Endothelial cell (in vitro differentiated cells): Measurements from ENCODE around the gene IL17F. TPM values are rescaled to one million over a fixed set of nuclear protein-coding genes. Genes with fewer than 3 reads are reported as not detected.

Experiments used
- DNase-seq: peaks from one replicate; pipeline ENCODE4 v3.0.0; 2021; ENCODE audit warnings: low spot score
- H3K27ac Mint-ChIP-seq: one replicate; pipeline ENCODE4 v1.8.0; 2021; ENCODE audit warnings: mixed read lengths, inconsistent platforms; ENCODE audit not compliant: unreplicated experiment
- H3K27me3 Mint-ChIP-seq: one replicate; pipeline ENCODE4 v1.8.0; 2021; ENCODE audit warnings: mild to moderate bottlenecking, moderate library complexity, mixed read lengths, inconsistent platforms; ENCODE audit not compliant: unreplicated experiment
- H3K36me3 Mint-ChIP-seq: one replicate; pipeline ENCODE4 v1.8.0; 2021; ENCODE audit warnings: mild to moderate bottlenecking, low read depth, mixed read lengths, inconsistent platforms; ENCODE audit not compliant: unreplicated experiment
- H3K4me1 Mint-ChIP-seq: one replicate; pipeline ENCODE4 v1.8.0; 2021; ENCODE audit warnings: mild to moderate bottlenecking, mixed read lengths, inconsistent platforms; ENCODE audit not compliant: unreplicated experiment
- H3K4me3 Mint-ChIP-seq: one replicate; pipeline ENCODE4 v1.8.0; 2021; ENCODE audit warnings: mild to moderate bottlenecking, mixed read lengths, inconsistent platforms; ENCODE audit not compliant: unreplicated experiment
- H3K9me3 Mint-ChIP-seq: one replicate; pipeline ENCODE4 v1.8.0; 2021; ENCODE audit warnings: mixed read lengths, inconsistent platforms; ENCODE audit not compliant: unreplicated experiment
- total RNA-seq: library from RNA; stranded (reverse); fragmentation: NEBNext Ultra II Directional; extraction: Animal tissue kit (Norgen Biotek cat#: 25700); gene quantifications from one replicate; pipeline ENCODE4 v1.2.1, GENCODE V29; 2021; ENCODE audit not compliant: unreplicated experiment
- TF ChIP-seq, protein P1 (sequence below): fragments of 200-600 bp; sonication (generic); IDR thresholded peaks from one replicate; pipeline ENCODE4 v1.5.0; 2021; ENCODE audit warnings: antibody characterized with exemption; ENCODE audit not compliant: unreplicated experiment

Gene IL17F
- total RNA-seq, 1 donor from 2014 or later, result not detected

GRCh38 chr6:52271852-52272460 is 27.7 kb upstream of the IL17F start:
- TF ChIP-seq, protein P1, sequence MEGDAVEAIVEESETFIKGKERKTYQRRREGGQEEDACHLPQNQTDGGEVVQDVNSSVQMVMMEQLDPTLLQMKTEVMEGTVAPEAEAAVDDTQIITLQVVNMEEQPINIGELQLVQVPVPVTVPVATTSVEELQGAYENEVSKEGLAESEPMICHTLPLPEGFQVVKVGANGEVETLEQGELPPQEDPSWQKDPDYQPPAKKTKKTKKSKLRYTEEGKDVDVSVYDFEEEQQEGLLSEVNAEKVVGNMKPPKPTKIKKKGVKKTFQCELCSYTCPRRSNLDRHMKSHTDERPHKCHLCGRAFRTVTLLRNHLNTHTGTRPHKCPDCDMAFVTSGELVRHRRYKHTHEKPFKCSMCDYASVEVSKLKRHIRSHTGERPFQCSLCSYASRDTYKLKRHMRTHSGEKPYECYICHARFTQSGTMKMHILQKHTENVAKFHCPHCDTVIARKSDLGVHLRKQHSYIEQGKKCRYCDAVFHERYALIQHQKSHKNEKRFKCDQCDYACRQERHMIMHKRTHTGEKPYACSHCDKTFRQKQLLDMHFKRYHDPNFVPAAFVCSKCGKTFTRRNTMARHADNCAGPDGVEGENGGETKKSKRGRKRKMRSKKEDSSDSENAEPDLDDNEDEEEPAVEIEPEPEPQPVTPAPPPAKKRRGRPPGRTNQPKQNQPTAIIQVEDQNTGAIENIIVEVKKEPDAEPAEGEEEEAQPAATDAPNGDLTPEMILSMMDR, result no peak
- no peak overlapping the region for H3K27ac Mint-ChIP-seq
- H3K36me3 Mint-ChIP-seq, result peaks cover 48% of the 10 kb centered on the region
- H3K9me3 Mint-ChIP-seq, result no peaks in the 10 kb centered on the region
- DNase-seq, result no peak
- H3K4me1 Mint-ChIP-seq, result no peaks in the 10 kb centered on the region
- peaks cover 3% of the 10 kb centered on the region for H3K27me3 Mint-ChIP-seq
- H3K4me3 Mint-ChIP-seq, result no peak overlapping the region

GRCh38 chr6:52263709-52264540 is 19.6 kb upstream of the IL17F start:
- Mint-ChIP-seq H3K36me3 (peaks cover 51% of the 10 kb centered on the region), H3K9me3 (no peaks in the 10 kb centered on the region), H3K27me3 (peaks cover 10% of the 10 kb centered on the region), H3K4me3 (peak overlapping the region; percentile 22), H3K27ac (no peak overlapping the region), H3K4me1 (no peaks in the 10 kb centered on the region)
- peak; percentile 71 for DNase-seq
- TF ChIP-seq, protein P1, result peak; percentile 79

- Mint-ChIP-seq H3K36me3 (peaks cover 41% of the 10 kb centered on the region), H3K4me1 (no peaks in the 10 kb centered on the region), H3K27ac (no peak overlapping the region), H3K4me3 (no peak overlapping the region), H3K9me3 (no peaks in the 10 kb centered on the region), H3K27me3 (peaks cover 6% of the 10 kb centered on the region)
- TF ChIP-seq, protein P1, result no peak
- DNase-seq, result no peak
These were observed 18.5 kb upstream of the IL17F start for GRCh38 chr6:52262620-52263344.

- no peaks in the 10 kb centered on the region for H3K9me3 Mint-ChIP-seq
- no peak overlapping the region for H3K27ac Mint-ChIP-seq
- no peak overlapping the region for H3K4me3 Mint-ChIP-seq
- TF ChIP-seq, protein P1, result no peak
- H3K4me1 Mint-ChIP-seq, result no peaks in the 10 kb centered on the region
- H3K36me3 Mint-ChIP-seq, result peaks cover 26% of the 10 kb centered on the region
- H3K27me3 Mint-ChIP-seq, result peaks cover 6% of the 10 kb centered on the region
- DNase-seq, result no peak
These were observed 16.9 kb upstream of the IL17F start for GRCh38 chr6:52261229-52261628.
